Measurements from ENCODE around the gene SORCS1.
"Not testable (repeated sequence)": the region's sequence is repeated elsewhere in the genome, so short reads cannot be mapped to it uniquely, and the experiment has no call there.

SORCS1 gene

DNA sequence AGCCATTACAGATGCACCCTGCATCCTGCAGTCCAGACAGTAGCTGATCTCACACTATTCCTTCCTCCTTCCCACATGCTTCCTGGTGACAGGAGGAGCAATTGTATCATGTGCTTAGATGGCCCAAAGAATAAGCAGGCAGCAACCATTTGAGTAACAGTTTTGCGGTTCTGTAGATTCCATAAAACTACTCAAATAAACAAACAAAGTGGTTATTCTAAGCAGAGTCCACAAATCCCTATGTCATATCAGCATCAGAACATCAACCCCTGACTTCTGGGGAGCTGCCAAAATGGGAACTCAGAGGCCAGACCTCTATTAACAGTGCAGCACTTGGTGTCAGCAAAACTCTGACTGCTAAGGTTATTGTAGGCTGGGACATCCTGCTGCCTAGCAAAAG, 226.0 kb downstream of the SORCS1 start:
- no peak for DNase-seq

DNA sequence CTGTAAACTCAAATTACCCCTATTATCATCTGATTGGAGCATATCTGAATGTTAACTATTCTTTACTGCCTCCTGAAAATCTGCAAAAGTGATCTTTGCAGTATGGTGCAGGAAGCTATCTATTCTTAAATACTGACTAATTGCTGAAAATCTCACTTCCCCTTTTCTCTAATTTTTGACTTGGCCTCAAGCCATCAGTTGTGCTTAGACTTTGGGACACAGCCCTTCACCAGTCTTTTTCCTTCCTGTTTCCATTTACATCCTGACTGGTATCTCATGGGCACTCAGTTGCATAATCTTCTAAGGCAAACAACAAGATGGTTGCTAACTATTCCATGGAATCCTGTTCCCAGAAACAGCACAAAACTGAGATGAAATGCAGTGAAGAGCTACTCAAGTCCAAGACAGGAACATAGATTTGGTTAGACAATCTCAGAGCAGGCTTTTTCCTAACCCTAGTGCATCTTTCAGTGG, 228.5 kb downstream of the SORCS1 start:
- DNase-seq: no peak

DNA sequence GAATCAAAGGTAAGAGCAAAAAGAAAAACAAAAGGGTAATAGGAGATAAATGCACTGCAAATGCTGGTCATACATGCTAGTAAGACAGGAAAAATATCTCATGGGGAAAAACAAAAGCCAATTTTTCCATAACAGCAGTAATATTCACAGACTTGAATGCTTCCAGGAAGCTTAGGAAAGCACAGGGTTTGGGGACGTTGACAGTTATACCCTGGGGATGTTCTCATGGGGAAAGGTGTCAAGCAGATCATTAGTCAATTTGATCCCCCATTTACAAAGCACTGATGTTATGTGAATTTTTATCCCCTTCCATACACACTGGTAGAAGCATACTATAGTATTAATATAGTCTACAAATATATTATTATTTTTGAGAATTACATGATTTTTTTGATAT, 232.7 kb downstream of the SORCS1 start:
- no peak for DNase-seq

DNA sequence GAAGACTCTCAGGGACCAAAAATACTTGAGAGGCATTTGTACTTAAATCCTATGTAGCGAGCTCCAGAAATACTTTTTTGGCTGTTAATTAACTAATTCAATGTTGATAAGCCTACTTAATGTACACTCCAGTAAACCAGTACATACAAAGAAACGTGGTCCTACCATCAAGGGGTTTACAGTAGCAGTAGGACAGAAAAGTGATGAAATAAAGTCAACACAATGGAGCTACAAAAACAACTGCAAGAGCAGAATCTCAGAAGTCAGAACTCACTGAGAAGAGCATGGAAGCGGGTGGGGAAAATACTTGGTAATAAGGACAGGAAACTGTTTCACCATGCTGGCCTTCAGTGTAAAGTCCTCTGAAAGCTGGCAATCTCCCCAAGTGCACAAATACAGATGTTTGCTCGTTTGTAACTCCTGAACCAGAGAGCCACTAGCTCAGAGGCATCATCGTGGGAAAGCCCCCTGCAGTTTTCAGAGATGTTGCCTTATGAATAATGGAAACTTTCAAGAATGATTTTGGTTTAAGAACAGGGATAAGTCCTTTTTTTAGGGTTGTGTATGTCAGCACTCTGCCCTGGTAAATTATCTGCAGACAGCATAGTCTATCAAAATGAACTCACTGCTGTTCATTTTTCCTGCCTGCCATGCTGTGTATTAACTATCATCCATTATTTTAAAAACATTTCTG, 233.2 kb downstream of the SORCS1 start:
- DNase-seq: no peak

DNA sequence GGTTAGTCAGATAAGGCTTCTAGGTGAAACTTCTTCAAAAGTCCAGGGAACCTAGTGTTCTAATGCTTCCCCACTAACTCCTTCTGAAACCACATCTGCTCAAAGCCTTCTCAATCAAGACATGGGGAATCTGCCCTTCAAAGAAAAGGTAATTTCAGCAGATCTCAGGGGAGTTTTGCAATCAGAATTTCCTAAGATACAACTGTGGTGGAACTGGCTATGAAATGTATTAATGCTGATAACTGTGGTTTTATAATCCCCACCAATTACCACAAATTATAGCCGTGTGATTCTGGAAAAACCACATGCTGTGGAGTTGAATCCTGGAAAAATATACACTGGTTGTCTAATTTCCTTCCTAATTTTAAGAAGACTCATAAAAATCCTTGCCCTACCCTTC, 233.8 kb downstream of the SORCS1 start:
- DNase-seq: no peak

DNA sequence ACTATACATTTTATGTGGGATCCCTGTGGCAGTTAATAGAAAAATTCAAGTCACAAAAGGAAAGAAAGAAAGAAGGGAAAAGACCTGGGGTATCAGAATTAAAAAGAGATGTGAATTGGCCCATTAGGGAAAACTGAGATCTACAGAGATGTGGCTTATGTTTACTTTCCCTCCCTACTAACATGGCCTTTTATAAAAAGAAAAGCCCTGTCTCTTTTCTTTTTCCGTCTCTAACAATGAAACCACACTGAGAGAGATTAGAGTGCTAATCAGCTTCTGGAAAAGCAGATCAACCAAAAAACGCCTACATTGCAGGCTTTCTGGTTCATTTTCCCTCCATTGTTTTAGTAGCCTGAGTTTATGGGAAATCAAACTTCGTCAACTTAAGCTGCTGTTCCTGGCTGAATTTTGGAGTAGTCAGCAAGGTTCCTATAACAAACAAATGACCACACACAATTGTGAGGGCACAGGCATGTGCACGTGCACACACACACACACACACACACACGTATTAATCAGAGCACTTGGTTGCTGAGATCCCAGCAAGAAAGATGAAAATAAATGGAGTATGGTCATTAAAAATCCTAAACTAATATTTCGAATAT, 235.1 kb downstream of the SORCS1 start:
- DNase-seq: no peak

DNA sequence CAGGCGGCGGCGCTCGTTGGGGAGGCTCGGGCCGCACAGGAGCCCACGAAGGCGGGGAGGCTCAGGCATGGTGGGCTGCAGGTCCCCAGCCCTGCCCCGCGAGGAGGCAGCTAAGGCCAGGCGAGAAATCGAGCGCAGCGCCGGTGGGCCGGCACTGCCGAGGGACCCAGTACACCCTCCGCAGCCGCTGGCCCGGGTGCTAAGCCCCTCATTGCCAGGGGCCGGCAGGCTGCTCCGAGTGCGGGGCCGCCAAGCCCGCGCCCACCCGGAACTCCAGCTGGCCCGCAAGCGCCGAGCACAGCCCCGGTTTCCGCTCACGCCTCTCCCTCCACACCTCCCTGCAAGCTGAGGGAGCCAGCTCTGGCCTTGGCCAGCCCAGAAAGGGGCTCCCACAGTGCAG, 236.4 kb downstream of the SORCS1 start:
- not testable (repeated sequence) for DNase-seq

DNA sequence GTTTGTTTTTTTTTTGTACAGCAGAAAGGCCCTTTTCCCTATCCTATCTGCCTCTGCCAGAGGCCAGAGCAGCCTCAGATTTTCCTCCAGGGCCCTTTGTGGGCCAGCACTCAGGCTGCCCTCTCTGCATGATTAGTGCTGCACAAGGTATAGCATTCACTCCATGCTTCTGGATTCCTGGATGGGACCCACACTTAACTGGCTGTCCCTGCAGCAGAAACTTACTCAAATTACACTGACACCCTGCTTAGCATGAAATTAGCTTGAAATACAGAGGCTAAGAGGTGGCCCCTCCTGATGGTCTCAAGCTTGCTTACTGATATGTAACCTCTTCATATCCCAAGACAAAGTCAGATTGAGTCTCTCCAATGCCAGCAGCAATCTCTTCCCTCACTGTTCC, 239.3 kb downstream of the SORCS1 start:
- DNase-seq: peak; percentile 63

DNA sequence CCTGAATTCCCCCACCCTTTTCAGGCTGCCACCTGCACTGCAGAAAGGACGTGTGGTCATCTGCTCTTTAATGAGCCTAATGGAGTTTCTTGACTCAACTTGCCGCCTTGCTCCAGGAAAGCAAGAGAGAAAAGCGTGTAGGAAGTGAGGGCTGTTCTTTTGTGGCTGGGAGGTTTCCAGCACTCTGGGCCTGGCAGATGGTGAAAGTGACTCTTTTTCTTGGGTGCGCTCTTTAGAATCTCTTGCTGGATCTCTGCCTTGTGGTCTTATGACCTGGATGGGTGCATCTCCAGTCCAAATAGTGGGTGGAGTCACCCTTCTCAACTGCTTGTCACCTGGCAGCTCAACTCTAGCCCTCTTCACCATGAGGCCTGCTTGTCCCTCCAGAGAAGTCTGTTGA, 244.0 kb downstream of the SORCS1 start:
- no peak for DNase-seq

DNA sequence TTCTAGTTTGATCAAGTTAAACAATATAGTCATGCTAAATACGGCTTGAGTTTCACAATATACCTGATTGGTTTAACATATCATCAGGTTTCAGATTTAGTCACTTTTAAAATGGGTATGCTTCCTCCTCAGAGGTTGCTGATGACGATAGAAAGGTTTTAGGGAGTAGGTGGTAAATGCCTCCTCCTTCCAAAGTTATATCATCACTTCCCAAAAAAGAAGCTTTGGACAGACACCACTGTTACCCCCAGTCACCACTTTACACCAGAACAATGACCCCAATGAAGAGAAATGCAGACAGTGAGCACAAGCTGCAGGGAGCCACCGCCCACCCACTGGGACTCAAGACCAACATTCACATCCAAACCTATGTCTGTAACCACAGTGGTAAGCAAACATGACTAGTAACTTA, 244.6 kb downstream of the SORCS1 start:
- DNase-seq: no peak

DNA sequence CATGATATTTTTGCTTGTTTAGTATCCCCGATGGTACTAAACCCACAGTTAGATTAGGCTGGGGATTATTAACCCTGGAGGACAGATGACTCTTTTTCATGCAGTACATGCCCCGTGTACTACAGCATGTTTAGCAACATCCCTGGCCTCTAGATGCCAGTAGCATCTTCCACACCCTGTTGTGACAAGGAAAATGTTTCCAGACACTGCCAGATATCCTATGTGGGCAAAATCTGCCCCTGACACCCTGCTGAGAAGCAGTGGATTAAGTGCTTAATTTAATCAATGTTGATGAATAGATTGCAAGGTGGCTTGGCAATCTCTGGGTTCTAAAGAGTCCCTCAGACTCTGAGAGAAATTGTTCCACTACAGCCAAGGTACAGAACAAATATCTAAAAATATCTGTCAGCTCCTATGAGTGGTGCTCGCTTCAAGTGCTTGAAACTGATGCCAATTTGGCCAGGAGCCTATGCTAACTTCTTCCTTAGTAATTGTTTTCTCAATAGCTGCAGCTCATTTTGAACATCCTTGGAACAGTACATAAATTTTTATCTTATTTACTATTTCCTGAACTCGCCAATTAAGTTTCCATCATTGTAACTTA, 247.0 kb downstream of the SORCS1 start:
- DNase-seq: no peak

DNA sequence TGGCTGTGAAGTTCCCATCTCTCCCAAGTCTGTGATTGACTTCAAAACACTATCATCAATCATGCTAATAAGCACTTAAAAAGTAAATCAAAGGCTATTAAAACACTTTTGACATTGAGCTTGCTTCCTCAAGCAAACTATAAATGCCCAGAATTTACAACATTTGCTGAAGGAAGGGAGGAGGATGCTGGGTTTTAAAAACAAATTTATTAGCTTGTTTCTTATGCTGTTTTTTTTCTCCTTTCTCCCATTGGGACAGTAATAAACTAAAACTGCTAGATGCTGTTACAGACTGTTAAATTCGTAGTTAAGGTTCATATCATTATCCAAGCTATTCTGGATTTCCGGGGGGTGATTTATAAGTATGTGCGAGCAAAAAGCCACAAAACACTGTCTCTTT, 250.5 kb downstream of the SORCS1 start:
- DNase-seq: no peak

DNA sequence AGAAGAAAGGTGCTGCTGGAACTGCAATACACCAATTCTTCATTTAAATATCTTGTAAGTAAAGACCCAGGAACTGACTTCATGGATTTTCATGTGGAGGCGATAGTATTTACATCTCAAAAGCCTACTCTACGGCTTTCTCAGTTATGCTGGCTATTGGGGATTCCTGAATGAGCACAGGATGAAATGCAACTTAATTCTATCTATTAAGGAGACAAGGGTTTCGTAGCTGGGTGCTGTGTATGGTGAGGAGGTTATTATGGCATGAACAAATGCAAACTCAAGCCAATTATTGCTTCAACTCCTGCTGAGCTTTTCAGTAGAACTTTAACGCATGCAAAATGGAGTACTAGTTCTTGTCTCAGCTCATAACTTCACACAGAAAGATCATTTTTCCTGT, 251.2 kb downstream of the SORCS1 start:
- no peak for DNase-seq

DNA sequence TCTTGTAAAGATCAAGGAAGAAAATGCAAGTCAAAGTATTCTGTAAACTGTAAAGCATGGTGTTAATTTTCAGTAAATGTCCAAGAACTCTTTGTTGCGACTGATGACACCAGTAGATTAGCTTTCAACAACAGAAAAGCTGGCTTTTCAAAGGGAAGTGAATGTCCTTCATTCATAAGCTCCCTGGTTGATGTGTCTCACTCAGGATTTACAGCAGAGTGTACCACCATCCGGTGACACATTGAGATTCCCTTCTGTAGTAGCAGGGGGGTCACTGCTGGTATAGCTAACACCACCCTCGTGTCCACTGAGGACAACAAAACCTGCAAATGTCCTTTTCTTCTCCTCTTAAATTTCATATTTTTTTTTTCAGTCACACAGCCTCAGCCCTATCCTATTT, 253.4 kb downstream of the SORCS1 start:
- no peak for DNase-seq

DNA sequence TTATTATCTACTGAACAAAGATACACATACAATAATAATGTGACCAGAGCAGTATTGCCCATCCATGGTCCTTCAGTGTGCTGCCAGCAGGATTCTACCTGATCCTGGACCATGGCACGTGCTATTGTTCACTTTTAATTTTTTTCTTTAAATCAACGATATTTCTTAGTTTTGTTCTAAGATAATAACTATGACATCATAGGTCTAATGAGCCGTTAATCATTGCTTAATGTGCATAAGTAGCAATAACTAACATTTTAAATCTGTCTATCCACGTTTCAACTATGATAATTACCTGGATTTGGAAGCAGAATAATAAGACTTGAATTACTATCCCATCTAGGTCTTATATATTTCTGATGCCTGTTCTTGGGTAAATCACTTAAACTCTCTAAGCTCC, 253.8 kb downstream of the SORCS1 start:
- DNase-seq: no peak

DNA sequence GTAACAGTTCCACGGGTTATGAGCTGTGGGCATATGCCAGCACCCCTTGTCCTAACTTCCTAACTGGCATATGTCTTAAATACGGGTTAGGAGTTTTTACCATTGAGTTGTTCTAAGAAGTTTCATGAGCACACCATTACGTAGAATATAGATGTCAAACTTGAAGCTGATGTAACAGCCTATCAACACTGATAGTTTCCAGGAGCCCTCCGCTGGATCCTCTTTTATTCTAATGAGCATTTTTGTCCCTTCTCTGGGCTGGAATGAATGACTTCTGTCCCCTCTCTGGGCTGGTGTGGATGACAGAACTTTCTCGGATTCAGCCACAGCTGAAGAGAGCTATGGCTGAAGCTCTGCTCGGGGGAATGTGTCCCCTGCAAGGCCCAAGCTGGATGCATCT, 256.3 kb downstream of the SORCS1 start:
- DNase-seq: no peak

DNA sequence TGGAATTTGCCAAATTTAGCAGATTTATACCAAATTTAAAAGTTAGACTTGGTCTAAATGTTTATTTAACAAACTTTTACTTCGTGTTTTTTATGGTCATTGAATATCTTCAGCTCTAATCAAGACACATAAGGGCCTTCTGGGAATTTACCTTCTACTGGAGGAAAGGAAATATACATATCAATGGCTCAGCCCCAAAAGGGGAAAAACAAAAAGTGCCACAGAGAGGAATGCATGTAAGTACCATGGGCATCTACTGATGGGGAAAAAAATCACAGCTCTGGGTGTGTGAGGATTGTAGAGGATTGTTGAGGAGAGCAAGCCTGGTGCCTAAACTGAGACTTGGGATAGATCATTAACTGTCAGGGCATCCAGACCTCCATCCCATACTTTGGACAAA, 260.3 kb downstream of the SORCS1 start:
- no peak for DNase-seq

DNA sequence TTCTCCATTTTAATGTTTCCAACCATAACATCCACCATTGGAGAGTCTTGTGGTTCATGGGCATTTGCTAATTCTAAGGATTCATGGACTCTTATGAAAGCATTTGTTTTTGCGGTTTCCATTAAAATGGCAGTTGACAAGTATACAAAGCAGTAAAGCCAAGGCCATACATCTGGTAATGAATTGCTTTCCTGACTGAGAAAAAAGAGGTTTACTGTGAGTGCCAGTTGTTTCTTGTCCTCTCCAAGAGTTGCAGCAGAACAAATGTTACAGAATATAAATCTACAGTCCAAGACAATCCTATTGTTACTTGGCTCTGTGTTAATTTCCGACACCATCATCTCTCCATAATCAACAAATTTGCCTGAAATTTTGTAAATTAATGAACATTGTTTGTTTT, 261.3 kb downstream of the SORCS1 start:
- DNase-seq: no peak

DNA sequence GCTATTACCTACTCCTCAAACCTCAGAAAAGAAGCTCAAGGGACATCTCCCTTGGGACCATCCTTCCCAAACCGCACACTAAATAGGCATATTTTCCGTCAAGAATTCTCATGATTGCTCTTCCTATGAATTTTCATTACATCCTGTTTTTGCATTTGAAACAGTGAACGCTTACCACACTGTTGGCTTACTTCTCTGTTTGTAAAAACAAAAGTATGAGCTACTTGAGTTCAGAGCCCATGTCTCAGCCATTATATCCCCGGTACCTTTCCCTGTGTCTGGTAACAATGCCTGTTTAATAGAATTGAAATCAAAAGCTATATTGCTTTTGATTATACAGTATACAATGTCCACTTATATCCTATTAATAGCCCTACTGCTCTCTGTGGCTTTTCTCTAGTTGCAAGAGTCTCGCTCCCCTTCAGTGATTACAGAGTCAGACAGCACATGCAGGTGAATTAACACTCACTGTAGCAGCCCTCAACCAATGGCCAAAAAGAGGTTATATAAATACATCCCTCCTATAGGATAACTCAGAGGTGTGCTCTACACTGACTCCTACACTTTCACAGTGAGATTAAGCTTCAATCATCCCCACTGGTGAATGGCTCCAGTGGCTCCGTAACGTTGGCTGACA, 264.4 kb downstream of the SORCS1 start:
- no peak for DNase-seq

DNA sequence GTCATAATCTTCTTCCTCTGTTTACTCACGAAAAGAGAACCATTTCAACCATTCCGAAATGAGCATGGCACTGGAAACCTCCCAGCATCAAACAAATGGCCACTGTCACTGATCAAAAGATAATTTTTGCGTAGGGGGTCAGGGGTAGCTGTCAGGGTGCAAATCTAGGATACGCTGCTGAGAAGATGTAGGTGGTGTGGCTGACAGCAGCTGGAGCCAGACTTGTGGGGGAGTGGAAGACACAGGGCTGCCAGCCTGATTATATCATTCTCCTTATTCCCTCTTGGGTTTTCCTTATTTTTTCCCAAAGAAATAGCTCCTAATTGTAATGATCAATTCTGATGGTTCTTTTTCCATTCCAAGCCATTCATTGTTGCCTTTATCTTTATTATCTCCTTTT, 266.1 kb downstream of the SORCS1 start:
- DNase-seq: no peak

DNA sequence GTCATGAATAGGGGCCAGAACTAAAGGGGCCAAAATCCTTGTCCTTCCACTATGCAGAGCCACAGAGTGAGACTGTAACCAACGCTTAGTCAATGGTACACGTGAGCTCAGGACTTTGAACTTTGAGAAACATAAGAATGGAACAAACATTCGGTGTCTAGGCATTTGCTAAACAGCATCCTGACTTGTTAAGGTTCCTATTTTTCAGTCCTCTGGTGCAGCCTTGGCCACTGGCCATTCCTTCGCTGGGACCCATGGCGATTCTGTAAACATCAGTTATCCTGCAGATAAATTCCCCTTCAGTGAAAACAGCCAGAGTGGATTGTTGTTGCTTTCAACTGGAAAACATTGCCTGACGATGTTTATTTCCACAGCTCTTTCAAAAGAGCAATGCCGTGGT, 266.8 kb downstream of the SORCS1 start:
- no peak for DNase-seq

DNA sequence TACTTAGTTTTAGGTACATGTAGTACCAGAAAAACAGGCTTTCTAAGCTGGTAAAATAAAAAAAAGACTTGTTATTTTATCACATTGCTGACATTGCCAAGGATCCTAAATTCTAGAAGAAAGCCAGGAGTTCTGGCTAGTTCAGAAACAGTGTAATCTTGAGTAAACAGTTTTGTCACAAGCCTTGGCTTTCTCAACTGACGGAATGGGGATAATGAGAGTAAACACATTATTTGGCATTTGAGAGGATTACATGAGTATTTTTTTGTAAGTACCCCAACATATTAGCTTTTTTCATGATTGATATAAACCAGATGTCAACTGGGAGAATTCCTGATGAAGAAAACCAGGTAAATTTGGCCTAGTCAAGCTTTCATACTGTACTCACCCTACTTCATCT, 269.8 kb downstream of the SORCS1 start:
- DNase-seq: no peak

DNA sequence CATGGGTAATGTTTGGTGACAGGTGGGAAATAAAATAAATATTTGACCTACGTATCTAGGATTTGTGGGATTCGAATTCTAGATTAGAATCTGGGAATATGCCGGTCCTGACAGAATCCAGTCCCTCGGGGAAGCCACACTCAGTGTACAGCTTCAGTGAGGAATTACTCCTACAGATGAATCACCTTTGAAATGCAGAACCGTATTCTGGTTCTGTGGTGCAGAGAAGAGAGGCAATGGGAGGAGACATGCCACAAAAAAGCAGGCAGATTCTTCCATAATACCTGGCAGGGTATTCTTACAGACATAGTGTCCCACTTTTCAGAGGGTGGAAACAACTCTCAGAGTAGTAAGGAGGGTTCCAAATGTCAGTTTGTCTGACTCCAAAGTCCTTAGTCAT, 286.9 kb downstream of the SORCS1 start:
- DNase-seq: peak; percentile 56

DNA sequence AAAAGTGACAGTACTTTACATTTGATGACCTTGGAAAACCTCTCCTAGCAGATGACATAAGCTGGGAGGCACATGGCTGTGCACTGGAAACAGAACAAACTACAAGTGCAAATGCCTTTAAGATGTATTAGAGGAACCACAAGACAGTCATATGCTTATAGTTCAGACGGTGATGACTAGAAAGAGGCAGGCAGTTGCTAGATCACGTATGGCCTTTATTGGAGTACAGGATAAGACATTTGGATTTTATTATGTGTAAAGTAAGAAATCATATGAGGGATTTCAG, 290.0 kb downstream of the SORCS1 start:
- DNase-seq: no peak
